GM18498 (cell line): ENCODE results near the gene TSPEAR.
"Not testable (repeated sequence)": the region's sequence is repeated elsewhere in the genome, so short reads cannot be mapped to it uniquely, and the experiment has no call there.

ENCODE experiments used
- ATAC-seq: cut with Tn5 transposase; IDR thresholded peaks from one replicate; pipeline ENCODE4 v1.9.1; 2021; ENCODE audit warnings: mild to moderate bottlenecking, moderate library complexity; ENCODE audit not compliant: unreplicated experiment

Gene TSPEAR

DNA sequence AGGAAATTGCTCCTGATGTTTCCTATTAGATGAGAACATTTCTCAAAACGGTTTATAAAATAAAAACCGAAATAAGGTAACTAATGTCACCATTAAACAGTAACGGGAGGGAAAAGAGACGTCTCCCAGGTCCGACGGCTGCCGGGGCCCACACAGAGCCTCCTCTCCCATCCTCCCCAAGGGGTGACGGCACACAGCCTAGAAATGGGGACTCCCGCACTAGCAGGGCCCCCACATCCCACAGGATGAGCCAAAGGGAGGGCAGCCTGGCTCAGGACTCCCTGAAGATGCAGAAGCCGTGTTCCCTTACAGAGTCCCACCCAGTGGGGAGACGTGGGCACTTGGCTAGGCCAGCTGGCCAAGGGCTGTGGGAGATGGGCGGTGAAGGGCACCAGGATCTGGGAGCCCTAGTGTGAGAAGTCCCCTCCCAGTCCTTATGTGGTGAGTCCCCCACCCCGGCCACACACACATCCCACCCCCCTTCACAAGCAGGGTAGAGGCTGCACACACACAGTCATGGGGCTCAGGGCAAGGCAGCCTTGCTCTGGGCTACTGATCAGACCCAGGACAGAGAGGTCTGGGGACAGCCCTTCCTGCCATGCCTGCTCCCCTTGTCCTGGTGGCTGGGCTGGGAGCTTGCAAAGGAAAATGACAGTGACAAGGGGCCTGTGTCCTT is 156.0 kb downstream of the TSPEAR start:
- ATAC-seq: no peak

DNA sequence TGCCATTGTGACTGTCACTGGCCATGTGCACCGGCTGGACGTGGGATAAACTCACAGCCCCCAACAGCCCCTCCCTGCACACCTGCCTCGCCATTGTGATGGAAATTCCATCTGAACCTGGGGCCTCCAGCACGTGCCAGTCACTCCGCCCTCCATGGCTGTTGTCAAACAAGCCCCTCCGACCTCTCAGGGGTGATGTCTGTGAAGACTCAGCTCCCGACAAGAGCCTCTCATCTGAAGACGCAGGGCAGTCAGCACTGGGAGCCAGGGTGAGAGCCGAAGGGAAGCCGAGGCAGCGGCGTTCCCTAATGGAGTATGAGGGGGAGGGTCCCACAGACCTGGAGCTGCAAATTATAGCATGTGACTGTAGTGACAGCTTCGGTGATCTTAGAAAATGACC is 158.7 kb downstream of the TSPEAR start:
- ATAC-seq: no peak

DNA sequence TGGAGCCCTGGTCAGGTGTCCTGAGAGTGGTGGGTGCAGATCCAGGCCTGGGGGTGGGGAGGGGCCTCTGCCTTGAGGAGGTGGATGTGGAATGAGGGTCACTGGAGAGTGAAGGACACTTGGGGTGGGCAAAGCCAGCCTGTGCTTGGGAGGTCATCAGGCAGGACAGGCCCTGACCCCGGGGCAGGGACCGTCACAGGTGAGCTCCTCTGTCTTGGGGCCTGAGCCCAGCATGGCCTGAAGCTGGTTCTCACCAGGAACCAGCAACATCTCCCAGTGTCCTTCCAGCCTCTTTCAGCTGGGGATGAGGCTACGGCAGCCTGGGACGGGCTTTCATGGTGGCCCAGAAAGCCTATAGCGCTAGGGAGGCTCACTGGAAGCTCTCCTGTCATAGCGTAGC is 159.2 kb downstream of the TSPEAR start:
- no peak for ATAC-seq

DNA sequence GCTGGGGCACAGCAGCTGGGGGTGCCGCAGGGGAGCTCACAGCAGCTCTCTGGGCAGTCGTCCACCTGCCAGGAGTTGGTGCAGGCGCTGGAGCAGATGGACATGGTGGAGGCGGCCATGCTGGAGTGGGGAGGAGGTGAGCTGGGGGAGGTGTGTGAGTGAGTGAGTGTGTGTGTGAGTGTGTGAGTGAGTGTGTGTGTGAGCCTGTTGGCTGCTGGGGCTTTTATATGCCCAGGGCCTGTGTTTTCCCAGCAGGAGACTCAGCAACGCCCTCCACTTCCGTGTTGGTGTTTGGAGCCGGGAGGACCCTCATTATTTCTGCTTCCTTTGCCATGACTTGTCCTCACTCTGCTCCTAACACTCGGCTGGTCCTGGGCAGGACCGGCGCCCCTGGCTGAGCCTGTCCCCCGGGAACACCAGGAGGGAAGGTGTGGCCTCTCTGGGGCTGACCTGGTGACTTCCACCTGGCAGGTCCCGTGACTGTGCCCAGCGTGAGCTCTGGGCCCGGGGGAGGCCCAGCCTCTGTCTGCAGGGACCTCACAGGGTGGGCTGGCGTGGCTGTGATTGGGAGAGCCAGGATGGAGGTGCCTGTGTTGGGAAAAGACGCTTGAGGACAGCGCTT is 159.9 kb downstream of the TSPEAR start, which contains the start of gene KRTAP10-2:
KRTAP10-2 (minus strand) TSS at position 166 of the 622 bp plus-strand sequence; CDS start at position 119, 47 bp downstream.
- no peak for ATAC-seq

DNA sequence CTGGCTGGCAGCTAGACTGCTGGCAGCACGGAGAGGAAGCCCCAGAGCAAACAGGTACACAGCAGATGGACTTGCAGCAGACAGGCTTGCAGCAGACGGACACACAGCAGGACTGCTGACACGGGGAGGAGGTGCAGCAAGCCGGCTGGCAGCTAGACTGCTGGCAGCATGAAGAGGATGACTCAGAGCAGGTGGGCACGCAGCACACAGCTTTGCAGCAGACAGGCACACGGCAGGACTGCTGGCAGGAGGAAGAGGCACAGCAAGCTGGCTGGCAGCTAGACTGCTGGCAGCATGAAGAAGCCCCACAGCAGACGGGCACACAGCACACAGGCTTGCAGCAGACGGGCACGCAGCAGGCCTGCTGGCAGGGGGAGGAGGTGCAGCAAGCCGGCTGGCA is 160.6 kb downstream of the TSPEAR start:
- ATAC-seq: no peak

DNA sequence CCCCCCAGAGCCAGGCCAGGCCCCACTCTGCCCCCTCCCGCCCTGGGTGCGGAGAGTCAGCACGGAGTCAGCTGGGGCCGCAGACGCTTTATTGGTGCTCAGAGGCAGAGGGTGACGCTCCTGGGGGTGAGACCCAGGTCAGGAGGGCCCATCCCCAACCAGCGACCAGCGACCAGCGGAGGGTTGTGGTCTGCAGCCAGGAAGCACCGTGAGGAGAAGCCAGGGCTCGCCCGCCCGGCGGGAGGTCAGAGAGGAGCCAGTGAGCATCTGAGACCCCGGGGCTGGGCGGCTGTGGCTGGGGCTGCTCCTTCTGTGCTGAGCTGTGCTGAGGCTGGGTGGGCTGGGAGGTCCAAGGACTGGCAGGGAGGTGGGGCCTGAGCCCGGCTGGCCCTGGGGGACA is 161.1 kb downstream of the TSPEAR start:
- not testable (repeated sequence) for ATAC-seq

DNA sequence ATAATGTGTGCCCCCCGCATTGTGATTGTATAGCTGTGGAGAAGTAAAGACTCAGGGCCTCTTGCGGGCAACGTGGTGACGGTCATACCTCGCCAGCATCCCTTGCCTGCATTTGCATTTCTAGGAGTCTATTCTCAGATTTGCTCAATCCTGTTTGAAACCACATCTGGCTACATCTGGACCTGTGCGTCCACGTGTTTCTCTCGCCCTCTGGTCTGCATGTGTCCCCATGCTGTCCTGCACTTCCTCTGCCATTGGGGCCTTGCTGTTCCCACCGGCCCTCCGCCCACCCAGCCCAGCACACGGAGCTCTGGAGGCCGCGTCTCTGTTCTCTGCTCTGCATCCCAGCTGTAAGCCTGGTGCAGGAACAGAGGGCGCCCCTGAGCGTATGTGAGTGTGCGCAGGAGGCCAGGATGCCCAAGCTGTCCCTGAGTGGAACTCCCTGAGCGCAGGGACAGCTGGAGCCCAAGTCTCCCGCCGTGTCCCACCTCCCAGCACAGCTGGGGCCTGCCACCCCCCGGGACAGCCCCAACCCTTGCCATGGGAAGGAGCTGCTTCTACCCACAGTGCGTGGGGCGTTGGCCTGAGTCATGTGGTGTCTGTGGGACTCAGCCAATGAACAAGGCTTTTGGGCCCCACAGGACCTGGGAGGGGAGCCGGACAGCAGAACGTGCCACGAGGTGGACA is 161.7 kb downstream of the TSPEAR start:
- no peak for ATAC-seq

DNA sequence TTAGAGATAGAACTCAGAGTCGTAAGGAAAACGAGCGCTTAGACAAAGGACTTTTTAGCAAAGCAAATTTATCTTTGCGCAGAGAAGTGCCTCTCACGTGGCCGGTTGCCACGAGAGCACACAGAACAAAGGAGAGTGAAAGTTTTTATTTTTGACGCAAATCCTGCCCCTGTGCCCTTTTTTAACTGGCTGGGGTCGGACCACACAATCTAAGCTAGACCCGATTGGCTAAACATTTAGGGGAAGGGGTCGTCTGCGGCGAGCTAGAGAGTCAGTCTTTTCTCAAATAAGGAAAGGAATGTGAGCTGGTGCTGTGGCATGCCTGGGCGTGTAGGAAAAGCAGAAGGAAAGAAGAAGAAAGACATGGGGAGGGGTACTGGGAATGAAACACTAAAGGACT is 162.4 kb downstream of the TSPEAR start:
- no peak for ATAC-seq

DNA sequence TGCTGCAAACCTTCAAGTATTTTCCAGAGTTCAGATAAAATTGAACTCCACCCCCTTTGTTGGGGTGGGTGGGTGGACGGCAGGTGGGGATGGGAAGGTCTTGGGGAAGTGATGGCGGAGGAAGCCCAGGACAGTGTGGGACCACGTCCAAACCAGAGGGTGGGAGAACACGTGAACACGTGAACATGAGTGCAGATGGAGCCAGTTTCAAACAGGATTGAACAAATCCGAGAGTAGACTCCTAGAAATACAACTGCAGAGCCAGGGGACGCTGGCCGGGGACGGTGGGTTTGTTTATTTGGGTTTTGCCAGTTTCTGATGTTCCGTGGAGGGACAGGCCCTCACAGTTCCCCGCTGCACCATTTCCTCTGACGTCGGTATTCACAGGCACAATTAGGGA is 163.0 kb downstream of the TSPEAR start:
- no peak for ATAC-seq

DNA sequence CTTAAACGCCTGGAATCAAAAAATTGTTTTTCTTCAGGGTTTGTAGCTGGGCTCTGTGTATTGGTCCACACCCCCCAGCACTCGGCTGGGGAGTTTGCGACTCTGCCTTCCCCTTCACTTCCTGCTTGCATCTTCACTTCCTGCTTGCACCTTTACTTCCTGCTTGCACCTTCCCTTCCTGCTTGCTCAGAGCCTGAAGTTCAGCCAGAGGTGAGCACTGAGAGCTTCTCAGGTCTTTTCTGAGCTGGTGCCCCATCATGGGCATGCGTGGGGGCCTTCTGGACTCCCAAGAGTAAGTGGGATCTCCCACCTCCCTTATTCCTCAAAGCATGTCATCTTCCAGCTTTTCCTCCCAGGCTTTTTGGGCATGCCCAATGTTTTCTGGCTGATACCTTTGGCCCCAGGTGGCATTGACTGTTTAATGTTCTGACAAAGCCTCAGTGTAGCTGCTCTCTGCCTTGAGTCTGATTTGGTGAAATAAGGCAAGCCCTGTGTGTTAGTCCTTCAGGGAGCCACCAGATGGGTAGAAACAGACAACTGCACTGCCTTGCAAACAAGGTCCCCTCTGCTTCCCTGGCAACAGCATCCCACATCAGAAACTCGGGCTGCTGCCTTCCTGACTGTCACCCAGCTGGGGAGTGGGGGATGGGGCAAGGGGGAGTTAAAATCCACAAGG is 163.6 kb downstream of the TSPEAR start:
- no peak for ATAC-seq

DNA sequence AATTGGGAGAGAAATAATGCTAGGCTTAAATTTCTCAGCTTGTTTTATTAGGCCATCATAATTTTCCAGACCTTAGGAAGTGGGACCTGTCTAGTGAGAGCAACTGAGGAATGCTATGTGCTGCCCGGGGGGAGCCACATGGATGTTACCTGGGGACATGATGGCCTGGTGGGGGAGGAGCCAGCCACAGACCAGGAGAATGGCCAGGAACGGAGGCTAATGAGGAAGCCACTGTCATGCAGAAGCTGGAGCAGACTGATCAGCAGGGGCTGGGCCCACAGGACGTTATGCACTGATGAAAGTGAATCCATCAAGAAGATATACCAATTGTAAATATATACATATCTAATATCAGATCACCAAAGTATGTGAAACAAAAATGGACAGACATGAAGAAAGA is 166.8 kb downstream of the TSPEAR start:
- no peak for ATAC-seq

DNA sequence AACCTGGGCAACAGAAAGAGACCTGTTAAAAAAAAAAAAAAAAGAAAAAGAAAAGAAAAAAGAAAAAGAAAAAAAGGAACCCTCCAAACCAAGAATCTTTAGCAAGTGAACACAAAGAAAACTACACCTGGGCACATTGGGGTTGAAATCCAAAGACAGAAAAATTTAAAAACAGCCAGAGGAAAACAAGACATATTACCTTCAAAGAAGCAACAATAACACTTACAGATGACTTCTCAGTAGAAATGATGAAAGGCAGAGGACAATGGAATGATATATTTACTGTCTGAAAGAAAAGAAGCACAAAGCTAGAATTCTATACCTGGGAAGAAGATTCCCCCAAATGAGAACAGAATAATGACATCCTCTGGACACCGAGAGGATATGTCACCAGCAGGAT is 168.7 kb downstream of the TSPEAR start:
- ATAC-seq: no peak

DNA sequence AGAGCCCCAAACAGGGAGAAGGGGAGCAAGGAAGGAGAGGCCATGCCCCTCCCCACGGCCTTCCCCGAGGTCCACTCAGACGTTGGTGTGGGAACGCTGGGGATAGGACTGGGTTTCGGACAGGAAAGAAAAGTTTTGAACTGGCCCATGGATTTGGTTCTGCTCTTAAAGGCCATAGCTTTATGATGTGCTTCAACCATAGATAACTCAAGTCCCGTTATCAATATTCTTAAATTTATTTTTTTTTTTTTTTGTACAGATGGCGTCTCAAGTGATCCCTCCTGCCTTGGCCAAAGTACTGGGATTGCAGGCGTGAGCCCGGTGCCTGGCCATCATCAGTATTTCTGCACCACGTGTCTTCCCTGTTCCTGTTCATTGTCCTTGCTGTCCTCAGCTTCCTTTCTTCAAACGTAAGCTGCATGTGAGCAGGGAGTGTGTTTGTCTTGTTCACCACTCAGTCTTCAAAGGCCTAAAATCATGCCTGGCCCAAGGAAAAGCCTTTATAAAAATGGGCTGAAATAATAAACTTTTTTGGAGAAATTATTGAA is 170.6 kb downstream of the TSPEAR start:
- ATAC-seq: no peak

DNA sequence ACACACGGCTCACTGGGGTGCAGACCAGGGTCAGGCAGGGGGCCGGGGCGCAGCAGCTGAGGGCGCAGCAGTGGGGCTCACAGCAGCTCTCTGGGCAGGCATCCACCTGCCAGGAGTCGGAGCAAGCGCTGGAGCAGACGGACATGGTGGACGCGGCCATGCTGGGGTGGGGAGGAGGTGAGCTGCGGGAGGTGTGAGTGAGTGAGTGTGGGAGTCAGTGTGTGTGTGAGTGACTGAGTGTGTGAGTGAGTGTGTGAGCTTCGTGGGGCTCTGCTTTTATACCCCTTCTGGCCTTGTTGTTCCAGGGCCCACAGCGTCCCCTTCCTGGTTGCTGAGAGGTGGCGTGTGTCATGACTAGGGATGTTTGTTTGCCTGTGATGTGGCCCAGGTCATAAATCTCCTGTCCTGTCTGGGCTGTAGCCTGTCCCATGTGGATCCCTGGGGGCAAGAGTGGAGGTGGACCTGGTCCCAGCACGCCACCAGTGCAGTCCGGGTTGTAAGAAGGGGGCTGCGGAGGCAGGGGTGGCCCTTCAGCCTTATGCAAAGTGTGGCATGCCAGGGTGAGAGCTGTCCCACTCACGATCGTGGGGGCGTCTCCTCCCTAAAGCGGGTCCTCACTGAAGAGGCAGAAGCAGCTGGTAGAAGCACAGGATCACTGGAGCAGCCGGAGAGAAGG is 171.2 kb downstream of the TSPEAR start, which contains the start of gene KRTAP10-1:
KRTAP10-1 (minus strand) TSS at position 205 of the 676 bp plus-strand sequence; CDS start at position 160, 45 bp downstream.
- no peak for ATAC-seq

DNA sequence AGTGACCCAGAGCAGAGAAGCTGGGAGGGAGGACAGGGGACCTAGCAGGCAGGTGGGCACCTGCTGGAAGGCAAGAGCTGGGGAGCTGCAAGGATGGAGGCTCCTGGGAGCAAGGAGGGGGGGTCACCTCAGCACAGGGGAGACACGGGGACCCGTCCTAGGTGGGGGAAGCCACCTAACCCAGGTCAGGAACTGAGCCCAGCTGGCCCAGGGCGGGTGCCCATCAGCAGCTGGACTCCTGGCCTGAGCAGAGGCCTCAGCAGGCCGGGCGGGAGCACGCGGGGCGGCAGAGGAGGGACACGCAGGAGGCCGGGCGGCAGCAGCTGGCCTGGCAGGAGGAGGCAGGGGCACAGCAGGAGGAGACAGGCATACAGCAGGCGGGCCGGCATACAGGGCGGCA is 172.3 kb downstream of the TSPEAR start:
- no peak for ATAC-seq

DNA sequence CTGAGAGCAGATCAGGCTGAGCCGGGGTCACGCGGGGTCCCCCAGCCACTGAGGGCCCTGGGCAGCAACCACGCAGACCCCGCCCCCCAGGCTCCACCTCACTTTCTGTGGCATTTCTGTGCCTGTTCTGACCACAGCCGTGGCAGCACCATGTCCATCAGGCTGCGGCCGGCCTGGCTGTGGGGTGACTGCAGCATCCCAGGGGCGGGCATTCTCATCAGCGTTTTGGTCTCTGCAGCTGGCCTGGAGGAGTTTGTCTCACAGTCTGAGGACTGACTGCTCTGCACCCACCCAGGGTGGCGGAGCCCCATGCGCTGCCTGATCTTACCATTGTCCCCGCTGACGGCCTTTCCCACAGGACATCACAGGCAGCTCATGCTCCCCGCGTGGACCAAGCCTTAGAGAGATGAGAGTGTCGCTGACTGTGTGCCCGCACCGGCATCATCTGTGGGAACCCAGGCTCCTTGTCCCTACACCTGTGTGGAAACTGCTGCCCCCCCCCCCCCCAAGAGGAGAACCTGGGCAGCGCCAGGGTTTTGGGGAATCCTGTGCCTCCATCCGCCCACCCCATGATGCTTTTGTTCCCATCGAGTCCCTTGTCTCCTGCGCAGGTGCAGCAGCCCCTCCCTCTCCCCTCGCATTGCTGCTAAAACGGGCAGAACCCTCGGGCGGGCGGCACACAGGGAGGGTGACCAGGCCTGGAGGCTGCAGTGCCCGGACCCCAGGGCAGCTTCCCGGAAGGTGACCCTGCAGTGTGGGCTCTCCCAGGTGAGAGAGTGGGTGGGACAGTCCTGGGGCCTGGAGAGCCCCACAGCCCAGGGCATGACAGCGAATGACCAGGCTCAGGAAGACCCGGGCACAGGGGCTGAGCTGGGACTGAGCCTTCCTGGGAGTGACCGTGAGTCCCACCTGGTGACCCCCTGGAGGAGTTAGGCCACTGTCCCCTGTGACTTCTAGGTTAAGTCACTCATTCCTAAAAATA is 173.2 kb downstream of the TSPEAR start:
- ATAC-seq: no peak

DNA sequence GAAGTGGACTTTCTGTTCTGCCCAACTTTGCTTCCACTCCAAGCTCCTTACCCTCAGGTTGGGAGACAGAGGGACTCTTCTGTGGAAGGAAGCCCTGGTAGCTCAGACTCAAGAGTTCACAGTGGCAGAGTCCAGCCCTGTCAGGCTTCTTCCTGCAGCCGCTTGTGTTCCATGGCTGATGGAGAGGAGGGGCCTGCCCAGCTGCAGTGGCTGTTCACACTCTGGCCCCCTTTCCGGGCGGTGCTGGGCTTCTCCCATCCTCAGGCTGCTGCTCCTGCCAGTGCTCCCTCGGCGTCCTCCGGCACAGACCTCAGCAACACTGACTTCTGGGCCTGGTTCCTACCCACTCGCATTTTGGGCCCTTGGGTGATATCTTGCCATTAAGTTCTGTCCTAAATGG is 175.4 kb downstream of the TSPEAR start:
- no peak for ATAC-seq

DNA sequence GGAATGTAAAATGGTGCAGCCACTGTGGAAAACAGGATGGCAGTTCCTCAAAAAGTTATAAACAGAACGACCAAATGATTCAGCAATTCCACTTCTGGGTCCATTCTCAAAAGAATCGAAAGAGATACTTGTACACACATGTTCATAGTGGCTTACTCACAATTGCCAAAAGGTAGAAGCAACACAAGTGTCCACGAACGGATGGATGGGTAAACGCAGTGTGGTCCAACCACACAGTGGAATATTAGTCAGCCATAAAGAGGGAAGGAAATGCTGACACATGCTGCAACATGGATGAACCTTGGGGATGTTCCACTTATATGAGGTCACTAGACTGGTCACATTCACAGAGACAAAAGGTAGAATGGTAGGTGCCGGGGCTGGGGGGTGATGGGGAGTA is 176.7 kb downstream of the TSPEAR start:
- ATAC-seq: no peak

DNA sequence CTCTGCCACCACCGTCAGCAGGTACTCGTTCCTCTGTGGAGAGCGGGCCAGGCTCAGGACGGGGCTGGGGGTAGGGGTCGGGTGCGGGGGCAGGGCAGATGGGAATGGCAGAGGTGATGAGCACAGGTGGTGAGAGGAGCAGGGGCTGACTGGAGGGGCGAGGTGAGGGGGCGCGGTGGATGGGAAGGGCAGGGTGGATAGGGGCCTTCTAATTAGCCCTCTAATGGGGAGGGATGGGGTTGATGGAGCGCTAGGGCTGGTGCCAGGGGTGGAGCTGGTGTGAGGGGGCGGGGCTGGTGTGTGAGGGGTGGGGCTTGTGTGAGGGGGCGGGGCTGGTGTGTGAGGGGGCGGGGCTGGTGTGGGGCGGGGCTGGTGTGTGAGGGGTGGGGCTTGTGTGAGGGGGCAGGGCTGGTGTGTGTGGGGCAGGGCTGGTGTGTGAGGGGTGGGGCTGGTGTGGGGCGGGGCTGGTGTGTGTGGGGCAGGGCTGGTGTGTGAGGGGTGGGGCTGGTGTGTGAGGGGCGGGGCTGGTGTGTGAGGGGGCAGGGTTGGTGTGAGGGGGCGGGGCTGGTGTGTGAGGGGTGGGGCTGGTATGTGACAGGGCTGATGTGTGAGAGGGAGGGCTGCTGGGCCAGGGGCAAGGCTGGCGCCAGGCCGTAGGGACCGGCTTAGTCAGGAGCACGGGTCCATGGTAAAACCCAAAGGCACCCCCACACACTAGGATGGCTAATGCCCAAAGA is 177.3 kb downstream of the TSPEAR start:
- ATAC-seq: no peak
